Body of pancreas (tissue), 4 donors: ENCODE results near the gene ZNF408. TPM values are rescaled to one million over a fixed set of nuclear protein-coding genes. Genes with fewer than 3 reads are reported as not detected.
A peak's percentile ranks its signal among the peaks of the same experiment; 100 is the strongest.
"Not testable (repeated sequence)": the region's sequence is repeated elsewhere in the genome, so short reads cannot be mapped to it uniquely, and the experiment has no call there.

Experiments used
- ATAC-seq: fragments of 150-250 bp; one replicate; pipeline ENCODE4 v1.9.1; 2016
- DNase-seq, 4 donors: peaks; one replicate each; pipeline ENCODE4 v3.0.0-alpha.2; 2019
- H3K27ac ChIP-seq, 4 donors: fragments of 200-600 bp; sonication (generic); 1 replicate in 3 of 4; 2 replicates in 1 of 4; pipeline versions ENCODE4 v1.5.1 to v1.6.1; 2016 to 2019; ENCODE audit warnings: mild to moderate bottlenecking in 1 of 4, mixed read lengths in 1 of 4, moderate library complexity in 1 of 4
- H3K27me3 ChIP-seq, 2 donors: fragments of 200-600 bp; sonication (generic); one replicate each; pipeline ENCODE4 v1.6.0; 2016; ENCODE audit warnings: mild to moderate bottlenecking in 1 of 2
- H3K36me3 ChIP-seq, 2 donors: fragments of 200-600 bp; sonication (generic); replicated peaks in 1 of 2; 2 replicates each; pipeline ENCODE4 v1.5.1; 2016; ENCODE audit warnings: low read depth in 2 of 2; ENCODE audit not compliant: insufficient read depth in 1 of 2
- H3K4me1 ChIP-seq: fragments of 200-600 bp; sonication (generic); one replicate; pipeline ENCODE4 v1.6.0; 2016
- H3K4me3 ChIP-seq, 2 donors: fragments of 200-600 bp; sonication (generic); 1 replicate in 1 of 2; 2 replicates in 1 of 2; pipeline ENCODE4 v1.5.1; 2016 to 2019
- H3K9me3 ChIP-seq, 3 donors: fragments of 200-600 bp; sonication (generic); 1 replicate in 2 of 3; 2 replicates in 1 of 3; pipeline ENCODE4 v1.5.1; 2016
- CTCF ChIP-seq, 7 experiments: fragments of 450-650 bp in 4 of 7; fragments of 200-600 bp in 3 of 7; sonication (generic) in 3 of 7; IDR thresholded peaks; one replicate each; pipeline ENCODE4 v1.5.1; 2016 to 2019; ENCODE audit warnings: antibody characterized with exemption in 7 of 7
- POLR2A ChIP-seq, 3 donors: fragments of 450-650 bp; IDR thresholded peaks; one replicate each; pipeline ENCODE4 v1.6.1; 2016; ENCODE audit warnings: antibody characterized with exemption in 3 of 3, mild to moderate bottlenecking in 2 of 3
- WGBS, 2 donors: methylation state at CpG; one replicate each; pipeline ENCODE4 v1.1.5; 2017; 5-methylcytosine and 5-hydroxymethylcytosine counted together
- intact Hi-C: fragments of 100-400 bp; cut with DNase I; formaldehyde crosslinking; loops from one replicate; pipeline ENCODE4 v1.15.1; 2023
- total RNA-seq, 2 donors: library from RNA; depleted of rRNA; stranded (reverse); fragments of >200 nt; gene quantifications; one replicate each; pipeline ENCODE4 v1.1.0, GENCODE V29; 2016

ZNF408 gene
- total RNA-seq, 2 donors from 2014 or later: 6.5 to 7.9 TPM

- WGBS, 2 donors: 87 to 90% methylated on average over 5 of the region's 5 CpGs
- Histone ChIP-seq H3K4me1 (no peaks in the 10 kb centered on the region), H3K9me3 (no peaks in the 10 kb centered on the region), H3K27me3 (no peaks in the 10 kb centered on the region), H3K27ac (peak overlapping the region in 1 of 4 donors; percentile 44), H3K4me3 (no peak overlapping the region), H3K36me3 (no peaks in the 10 kb centered on the region)
- DNase-seq (no peak), ATAC-seq (no peak)
- intact Hi-C loops: no loop called here
- TF ChIP-seq POLR2A (IDR thresholded peaks at IDR 0.05): no peak
- no peak for TF ChIP-seq CTCF (IDR thresholded peaks at IDR 0.05)
Observed at GRCh38 chr11:46711303-46711702, 10.5 kb downstream of the ZNF408 start.

GRCh38 chr11:46712874-46713576 is 12.2 kb downstream of the ZNF408 start:
- no peaks in the 10 kb centered on the region for H3K9me3 ChIP-seq
- intact Hi-C loops: no loop called here
- H3K4me3 ChIP-seq: no peak overlapping the region
- WGBS, 2 donors: 83 to 91% methylated on average over 7 of the region's 7 CpGs
- H3K36me3 ChIP-seq: no peaks in the 10 kb centered on the region
- H3K4me1 ChIP-seq: peaks cover 3% of the 10 kb centered on the region
- TF ChIP-seq POLR2A (IDR thresholded peaks at IDR 0.05) (no peak), CTCF (IDR thresholded peaks at IDR 0.05) (no peak)
- H3K27ac ChIP-seq: no peak overlapping the region
- no peaks in the 10 kb centered on the region for H3K27me3 ChIP-seq
- ATAC-seq (no peak), DNase-seq (no peak)

DNA sequence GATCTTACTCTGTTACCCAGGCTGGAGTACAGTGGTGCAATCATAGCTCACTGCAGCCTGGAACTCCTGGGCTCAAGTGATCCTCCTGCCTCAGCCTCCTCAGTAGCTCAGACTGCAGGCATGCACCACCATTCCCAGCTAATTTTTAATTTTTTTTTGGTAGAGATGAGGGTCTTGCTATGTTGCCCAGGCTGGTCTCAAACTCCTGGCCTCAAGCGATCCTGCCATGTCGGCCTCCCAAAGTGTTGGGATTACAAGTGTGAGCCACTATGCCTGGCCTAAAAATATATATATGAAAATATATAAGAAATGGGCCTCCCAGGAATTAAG is 17.0 kb downstream of the ZNF408 start:
- H3K27me3 ChIP-seq, intact Hi-C loops, H3K27ac ChIP-seq, ATAC-seq, H3K36me3 ChIP-seq, H3K4me3 ChIP-seq, DNase-seq, H3K4me1 ChIP-seq, H3K9me3 ChIP-seq: not testable (repeated sequence)
- 100% methylated on average over 2 of the region's 2 CpGs for WGBS, 2 donors

GRCh38 chr11:46718155-46719019 is 17.6 kb downstream of the ZNF408 start:
- ATAC-seq: no peak

More at GRCh38 chr11:46718155-46719019, 17.6 kb downstream of the ZNF408 start:
- peak in 3 of 4 donors; percentile 20 to 52 (median 23) for DNase-seq
- no peak overlapping the region for H3K4me3 ChIP-seq
- 62 to 73% methylated on average over 11 of the region's 11 CpGs for WGBS, 2 donors
- H3K27me3 ChIP-seq: no peaks in the 10 kb centered on the region
- H3K36me3 ChIP-seq: no peaks in the 10 kb centered on the region
- no peaks in the 10 kb centered on the region for H3K9me3 ChIP-seq
- no peak overlapping the region for H3K27ac ChIP-seq
- intact Hi-C loops: no loop called here
- peaks cover 9% of the 10 kb centered on the region for H3K4me1 ChIP-seq
- no peak for TF ChIP-seq CTCF (IDR thresholded peaks at IDR 0.05)
